ENCODE results near the gene ALDH7A1.
A peak's percentile ranks its signal among the peaks of the same experiment; 100 is the strongest.

Gene ALDH7A1

DNA sequence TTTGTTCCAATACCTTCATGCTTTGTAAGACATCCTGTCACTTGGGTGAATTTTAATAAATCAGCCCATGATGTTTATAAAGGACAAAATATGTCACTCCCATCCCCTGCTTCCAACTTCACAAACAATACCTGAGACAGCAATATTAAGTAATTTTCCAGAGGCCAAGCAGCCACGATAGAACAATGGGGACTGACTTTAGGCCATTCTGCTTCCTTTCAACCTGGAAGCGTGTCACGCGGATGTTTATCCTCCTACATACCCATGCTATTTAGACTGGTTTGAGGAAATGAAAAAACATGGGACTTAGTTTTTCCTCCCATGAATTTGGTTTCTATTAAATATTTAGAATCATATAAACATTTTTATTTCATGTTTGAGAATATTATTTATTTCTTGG is 88.9 kb downstream of the ALDH7A1 start:
- no peak for DNase-seq

DNA sequence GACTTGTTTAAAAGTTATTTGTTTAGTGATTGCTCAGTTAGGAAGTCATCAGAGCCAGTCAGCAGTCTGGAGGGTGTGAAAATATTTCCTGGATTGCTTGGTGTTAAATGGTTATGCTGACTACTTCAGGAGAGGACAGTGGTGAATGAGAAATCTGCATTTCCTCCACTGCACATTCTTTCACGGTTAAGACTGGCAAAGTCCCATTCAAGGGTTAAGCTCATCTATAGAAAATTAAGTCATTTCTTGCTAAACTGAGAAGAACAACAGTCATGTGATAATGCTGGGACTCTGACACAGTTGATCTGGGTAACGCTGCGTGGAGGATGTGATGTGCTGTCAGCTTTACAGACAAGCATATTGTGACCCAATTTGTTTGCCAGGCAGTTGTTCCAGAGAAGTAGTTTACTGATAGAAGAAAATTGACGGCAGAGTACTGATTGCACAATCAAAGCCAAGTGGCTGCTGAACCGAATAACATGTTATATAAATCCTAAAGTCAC is 91.4 kb downstream of the ALDH7A1 start:
- DNase-seq: peak; percentile 3

DNA sequence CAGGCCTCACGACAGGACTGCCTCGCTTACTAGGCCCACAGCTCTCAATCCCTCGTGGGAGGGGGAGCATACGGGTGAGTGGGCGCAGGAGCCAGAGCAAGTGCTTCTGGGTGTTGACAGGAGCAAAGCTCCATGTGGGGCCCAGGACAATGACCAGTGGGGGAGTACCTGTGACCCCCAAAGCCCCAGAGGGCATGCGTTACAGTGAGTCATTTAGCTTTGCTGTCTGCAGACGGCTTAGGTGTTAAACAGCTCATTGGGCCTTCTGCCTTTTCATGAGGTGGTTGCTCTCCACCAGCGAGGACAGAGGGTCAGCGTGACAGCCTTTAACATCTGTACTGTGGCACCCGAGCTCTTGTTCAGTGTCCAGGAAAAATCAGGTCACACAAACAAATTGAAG is 93.6 kb downstream of the ALDH7A1 start:
- no peak for DNase-seq

DNA sequence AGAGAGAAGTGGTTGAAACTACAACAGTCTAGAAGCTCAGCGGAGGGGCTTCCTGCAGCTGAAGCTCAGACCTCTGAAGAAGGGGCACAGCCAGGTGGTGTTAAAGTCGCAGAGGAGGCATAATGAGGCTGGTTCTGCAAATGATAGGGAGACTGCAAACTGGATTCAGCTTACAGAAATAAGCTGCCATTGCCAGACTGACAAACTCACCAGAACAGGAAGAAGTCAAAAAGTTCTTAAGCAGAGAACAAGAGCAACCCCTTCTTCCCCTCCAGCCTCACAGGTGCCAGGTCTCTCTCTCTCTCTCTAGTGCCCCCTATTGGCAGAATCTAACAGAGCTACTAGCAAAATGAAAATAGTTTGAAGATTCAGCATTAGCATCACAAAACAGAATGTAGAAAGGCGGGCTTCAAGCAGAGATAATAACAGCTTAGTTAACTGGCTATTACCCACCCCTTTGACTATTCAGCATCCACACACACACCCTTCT is 95.1 kb downstream of the ALDH7A1 start:
- peak; percentile 66 for DNase-seq

DNA sequence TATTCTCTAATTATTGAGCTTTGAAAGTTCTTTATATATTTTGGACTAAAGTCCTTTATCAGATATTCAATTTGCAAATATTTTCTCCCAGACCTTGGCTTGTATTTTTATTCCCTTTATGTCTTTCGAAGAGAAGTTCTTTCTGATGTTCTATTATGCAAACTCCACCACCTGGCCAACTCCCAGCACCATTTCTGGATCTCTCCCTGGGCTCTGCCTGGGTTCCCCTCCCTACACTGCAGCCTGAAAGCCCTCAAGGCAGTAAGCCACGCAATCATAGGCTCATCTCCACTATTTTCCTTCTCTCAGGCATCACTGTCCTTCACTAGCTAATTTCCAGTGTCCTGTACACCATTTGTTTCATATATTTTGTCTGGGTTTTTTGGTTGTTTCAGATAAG is 95.7 kb downstream of the ALDH7A1 start:
- DNase-seq: no peak

DNA sequence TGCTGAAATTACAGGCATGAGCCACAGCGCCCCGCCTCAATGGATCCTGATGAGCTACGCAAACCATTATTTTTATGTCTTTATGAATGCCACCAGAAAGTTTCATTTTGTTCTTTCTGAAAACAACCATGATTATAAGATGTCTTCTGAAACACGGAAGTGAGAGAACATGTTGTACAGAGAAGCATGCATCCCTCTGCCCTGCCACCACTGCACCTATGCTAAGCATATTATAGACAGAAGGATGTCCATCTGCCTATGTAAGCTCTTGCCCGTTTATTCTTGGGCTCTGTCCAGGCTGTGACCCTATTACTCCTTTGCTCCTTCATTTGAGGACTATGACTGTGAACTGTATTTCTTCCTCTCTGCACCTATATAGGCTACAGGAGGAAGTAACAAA is 97.5 kb downstream of the ALDH7A1 start:
- DNase-seq: no peak

DNA sequence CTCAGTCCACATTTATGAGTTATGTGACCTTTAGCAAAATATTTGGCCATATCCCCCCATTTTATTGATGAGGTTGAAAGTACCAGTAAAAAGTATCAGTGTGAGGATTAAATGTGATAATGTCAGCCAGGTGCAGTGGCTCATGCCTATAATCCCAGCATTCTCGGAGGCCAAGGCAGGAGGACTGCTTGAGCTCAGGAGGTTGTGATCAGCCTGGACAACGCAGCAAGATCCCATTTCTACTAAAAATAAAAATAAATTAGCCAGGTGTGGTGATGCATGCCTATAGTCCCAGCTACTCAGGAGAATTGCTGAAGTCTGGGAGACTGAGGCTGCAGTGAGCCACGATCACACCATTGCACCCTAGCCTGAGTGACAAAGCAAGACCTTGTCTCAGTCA is 100.6 kb downstream of the ALDH7A1 start:
- DNase-seq: no peak

DNA sequence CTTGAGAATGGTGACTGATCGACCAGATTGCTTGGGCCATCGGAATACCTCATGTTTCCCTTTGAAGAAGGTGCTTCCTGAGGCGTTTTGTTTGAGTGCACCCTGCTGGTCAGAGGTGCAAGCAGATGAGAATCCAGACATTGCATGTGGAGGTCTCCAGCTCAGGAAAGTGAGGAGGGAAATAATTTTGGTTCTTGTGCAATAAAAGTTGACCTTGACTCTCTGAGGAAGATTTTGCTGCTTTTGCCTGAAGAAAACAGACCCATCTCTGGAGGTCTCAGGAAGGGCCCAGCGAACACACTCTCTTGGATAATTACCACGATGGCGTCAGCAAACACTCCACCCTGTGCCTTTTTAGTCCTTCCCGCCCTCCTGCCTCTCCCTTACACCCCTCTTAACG is 102.1 kb downstream of the ALDH7A1 start:
- peak; percentile 4 for DNase-seq

DNA sequence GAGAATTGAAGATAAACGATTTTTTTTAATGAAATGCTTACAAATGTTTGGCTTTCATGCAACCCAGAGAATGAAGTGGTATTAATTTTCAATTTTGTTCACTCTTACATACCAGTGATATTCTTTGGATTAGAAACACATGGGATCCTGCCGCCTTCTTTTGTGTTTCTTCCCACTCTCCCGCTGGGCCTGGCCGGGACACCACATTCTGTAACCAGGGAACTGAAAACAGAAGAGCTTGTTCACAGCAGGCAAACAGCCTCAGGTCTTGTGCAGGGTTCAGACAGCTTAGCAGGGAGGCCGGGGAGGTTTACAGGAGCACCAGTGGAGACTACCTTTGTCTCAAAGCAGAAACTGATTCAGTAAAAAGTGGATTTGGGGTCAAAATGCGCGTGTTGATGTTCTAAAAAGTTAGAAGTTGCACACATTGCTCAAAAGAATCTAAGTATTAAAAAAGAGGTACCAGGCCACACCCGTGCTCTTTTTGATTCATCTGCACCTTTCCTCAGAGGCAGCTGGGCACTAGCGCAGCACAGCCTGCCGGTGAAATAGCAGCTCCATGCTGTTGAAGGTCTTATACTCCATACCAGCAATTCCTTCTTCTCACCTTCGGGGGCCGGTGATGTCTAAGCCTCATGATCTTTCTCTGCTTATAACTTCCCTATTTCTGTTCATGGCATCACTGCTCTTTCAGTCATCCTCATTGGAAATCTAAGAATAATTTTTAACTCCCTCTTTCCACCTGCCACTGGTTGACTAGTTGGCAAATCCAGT is 104.7 kb downstream of the ALDH7A1 start:
- DNase-seq: no peak

DNA sequence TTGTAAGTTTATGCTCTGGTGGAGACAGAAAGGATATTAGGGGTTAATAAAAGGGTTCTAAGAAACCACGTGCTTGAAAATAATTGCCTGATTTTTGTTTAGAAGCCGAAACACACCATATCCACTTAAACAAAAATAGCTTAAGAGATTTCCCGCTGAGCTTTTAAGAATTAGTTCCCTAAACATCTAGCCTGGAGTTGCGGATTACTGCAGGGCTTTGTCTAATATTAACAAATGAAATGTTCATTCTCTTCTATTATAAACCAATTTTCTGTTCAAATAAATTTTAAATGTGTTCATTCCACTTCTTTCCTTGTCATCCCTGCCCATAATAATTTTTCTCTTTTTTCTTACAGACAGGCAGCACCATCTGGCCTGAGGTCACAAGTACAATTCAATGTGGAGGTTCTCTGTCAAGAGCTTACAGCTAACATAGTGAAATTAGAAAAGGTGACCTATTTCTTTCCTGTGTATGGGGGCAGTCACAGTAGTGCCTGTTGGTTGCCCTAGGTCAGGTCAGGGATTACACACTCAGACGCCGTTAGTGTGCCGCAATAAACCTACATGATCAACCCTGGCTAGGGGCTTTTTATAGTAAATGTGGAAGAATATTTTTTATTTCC is 106.5 kb downstream of the ALDH7A1 start:
- no peak for DNase-seq

DNA sequence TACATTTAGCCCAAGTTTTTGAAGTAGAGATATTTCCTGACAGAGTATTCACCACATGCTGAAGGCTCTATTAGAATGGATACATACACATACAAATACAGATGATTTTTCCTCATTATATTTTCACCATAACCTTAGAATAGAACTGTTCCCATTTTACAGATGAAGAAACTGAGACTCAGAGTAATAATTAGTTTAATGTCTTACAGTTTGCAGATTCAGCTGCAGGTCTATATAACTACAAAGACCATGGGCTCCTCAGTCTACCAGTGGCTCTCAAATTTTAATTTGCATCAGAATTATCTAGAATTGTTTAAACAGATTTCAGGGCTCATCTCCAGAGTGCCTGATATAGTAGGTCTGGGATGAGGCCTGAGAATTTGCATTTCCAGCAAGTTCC is 107.4 kb downstream of the ALDH7A1 start:
- DNase-seq: no peak

DNA sequence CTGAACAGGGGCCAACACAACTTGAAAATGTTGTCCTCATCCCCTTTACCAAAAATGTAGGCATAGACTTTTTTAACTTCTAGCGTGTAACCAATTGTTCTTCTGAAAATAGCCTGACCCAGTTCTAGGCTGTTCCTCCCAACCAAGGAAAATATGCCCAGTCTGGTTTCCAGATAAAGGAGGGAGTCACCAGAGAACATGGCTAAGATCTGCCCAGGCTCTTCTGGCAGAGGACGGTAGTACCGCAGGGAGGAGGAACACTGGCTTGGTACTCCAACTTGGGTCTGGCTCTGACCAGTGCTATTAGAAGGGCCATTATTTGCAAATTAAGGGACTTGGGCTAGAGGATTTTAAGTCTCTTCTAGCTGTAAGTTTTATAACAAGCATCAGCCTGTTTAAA is 108.7 kb downstream of the ALDH7A1 start:
- DNase-seq: no peak

DNA sequence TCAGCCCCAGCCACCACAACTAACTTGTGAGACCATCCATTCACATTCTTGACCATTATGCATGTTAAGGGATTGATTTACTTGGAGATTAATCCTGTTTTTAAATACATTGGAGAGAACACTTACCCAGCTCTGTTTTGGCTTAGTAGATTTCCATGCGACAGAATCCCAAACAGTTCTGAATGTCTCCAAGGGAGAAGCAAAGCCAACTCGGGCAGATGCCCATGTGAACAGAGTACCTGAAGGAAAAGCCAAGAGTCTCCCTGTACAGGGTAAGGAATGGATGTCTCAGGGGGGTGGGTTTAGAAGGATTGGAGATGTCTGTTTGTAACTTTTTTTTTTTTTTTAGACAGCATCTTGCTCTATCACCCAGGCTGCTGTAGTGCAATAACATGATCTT is 110.8 kb downstream of the ALDH7A1 start:
- no peak for DNase-seq

DNA sequence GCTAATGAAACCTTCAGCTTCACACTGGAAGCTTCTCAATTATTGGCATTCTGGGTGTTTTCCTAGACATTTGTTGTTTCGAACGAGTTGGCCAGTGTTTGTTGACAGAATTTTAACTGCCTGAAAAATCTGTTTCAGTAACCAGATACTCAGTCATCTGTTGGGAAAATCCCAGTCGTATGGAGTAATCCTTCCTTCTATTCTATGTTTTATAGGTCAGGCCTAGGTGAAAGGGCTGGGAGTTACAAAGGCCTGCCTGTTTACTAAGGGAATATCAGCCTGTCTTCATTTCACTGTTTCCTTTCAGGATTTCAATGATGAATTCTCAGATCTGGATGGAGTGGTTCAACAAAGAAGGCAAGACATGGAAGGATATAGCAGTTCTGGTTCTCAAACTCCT is 111.9 kb downstream of the ALDH7A1 start:
- no peak for DNase-seq

DNA sequence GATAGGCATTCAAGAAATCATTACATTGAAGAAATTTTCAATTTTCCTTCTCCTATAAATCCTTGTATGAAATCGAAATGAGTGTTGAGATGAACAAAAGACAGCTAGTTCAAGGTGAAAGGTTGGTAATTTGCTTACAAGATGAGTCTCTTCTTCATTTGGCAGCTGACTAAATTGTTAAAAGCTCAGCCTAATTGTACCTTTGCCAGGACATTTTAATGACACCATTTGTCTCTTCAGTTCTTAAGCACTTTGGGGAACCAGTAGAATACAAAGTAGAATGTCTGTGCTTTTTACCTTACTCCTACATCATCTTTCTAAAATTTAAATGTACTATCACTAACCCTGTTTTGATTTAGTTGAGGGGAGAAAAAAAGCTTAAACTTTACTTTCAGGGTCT is 112.4 kb downstream of the ALDH7A1 start:
- DNase-seq: no peak

DNA sequence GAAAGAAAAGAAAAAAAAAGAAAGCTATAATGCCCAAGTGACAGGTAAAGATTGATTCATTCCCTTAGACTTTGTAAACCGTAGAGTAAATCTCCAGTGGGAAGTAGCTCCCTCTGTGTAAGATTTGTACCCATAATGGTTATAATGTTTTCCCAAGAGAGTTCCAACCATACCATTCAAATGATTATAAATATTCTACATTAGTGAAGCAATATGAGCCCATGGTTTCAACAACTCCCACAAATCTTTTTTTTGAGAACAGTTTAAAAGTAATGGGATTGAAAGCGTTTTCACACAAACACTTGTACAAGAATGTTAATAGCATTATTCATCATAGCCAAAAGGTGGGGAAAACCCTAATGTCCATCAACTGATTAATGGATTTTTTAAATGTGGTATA is 113.8 kb downstream of the ALDH7A1 start:
- no peak for DNase-seq
